Memory B cell (primary cell): Measurements from ENCODE around the gene RAB34.
"Not testable (repeated sequence)": the region's sequence is repeated elsewhere in the genome, so short reads cannot be mapped to it uniquely, and the experiment has no call there.

Source experiments
- ATAC-seq: fragments of 150-1000 bp; cut with Tn5 transposase; 2 replicates; pipeline ENCODE4 v1.10.0; 2021; ENCODE audit warnings: low read depth, mild to moderate bottlenecking, moderate library complexity
- DNase-seq, 2 donors: peaks; one replicate each; pipeline ENCODE4 v3.0.0; 2022; ENCODE audit warnings: low spot score in 2 of 2
- H3K27ac Mint-ChIP-seq: one replicate; pipeline ENCODE4 v1.8.0; 2022; ENCODE audit warnings: mild to moderate bottlenecking, moderate library complexity, mixed read lengths
- H3K27me3 Mint-ChIP-seq: one replicate; pipeline ENCODE4 v1.8.0; 2022; ENCODE audit warnings: mixed read lengths
- H3K36me3 Mint-ChIP-seq: one replicate; pipeline ENCODE4 v1.8.0; 2022; ENCODE audit warnings: mild to moderate bottlenecking, mixed read lengths
- H3K4me1 Mint-ChIP-seq: one replicate; pipeline ENCODE4 v1.8.0; 2022; ENCODE audit warnings: mixed read lengths
- H3K4me3 Mint-ChIP-seq: one replicate; pipeline ENCODE4 v1.8.0; 2022; ENCODE audit warnings: mild to moderate bottlenecking, moderate library complexity, mixed read lengths
- H3K9me3 Mint-ChIP-seq: one replicate; pipeline ENCODE4 v1.8.0; 2022; ENCODE audit warnings: mixed read lengths

The RAB34 gene

DNA sequence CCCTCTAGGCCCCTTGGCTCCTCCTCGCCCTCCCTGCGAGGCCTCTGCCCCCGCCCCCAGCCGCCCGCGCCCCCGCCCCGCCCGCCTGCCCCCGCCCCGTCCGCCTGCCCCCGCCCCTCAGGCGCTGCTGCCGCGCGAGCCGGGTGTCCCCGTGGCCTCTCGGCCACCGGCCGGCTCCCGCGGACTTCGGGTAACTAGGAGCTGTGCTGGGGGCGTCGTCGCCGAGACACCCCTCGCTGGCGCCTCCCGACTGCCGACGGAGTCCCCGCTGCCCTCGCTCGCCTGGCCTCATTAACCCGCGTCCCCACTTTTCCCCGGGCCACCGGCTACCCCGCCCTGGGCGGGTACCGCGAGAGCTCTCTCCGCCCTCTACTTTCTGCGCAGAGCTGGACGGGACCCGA, 8.6 kb upstream of the RAB34 start, which contains the start of gene TLCD1:
TSS of gene TLCD1 (minus strand) at position 8 of the 401 bp plus-strand sequence. CDS start 136 bp downstream, outside the sequence.
- Mint-ChIP-seq H3K27ac (peak within 1 kb of the TSS; percentile 98), H3K9me3 (no peaks in the 10 kb centered on the region), H3K36me3 (peaks cover 18% of the 10 kb centered on the region), H3K27me3 (no peaks in the 10 kb centered on the region), H3K4me3 (peak within 1 kb of the TSS; percentile 90), H3K4me1 (peaks cover 45% of the 10 kb centered on the region)
- peak; percentile 23 for ATAC-seq
- peak; percentile 74 to 82 for DNase-seq

DNA sequence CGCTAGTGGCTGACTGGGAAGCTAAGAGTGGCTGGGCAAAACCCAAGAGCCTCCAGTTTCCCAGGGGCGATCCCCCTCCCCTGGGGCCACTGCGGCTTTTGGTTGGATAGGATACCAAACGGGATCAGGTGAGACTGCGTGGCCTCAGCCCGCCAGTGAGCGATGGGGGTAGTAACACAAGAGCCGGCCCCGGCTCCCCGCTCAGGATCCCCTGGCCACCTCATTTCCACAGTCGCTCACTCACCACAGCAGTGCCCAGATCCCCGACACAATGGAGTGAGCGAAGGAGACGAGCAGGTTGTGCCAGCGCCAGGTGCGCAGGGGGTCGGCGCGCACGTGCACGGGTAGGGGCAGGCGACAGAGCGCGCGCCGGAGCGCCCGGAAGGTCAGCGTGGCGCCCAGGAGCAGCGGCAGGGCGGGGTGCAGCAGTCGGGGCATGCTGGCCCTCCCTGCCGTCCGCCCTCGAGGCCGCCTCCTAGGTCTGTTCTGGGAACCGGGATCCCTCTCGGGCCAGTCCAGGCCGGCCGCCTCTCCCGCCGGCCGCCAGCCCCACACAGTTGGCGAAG, 8.1 kb upstream of the RAB34 start:
- peak in 1 of 2 donors; percentile 62 for DNase-seq
- H3K4me1 Mint-ChIP-seq: peaks cover 46% of the 10 kb centered on the region

DNA sequence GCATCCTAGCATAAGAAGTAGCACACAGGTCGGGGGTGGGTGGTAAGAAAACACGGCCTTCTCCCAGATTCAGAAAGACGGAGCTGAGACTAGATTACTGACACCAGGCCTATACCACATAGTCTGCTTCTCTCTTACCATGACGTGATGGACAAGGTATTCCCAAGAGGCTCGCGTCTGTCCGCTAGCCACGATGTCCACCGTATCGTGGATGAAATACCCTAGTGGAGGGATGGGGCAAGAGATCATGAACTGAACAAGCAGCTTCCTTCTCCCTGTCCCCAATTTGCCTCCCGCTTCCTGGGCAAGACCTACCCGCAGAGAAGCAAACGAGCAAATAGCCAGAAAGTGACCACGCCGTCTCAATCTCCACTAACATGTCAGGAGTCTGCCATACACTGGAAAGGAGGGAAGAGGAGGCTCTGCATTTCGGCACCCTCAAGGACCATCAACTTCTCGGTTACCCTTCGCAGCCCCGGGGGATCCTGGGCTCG, 7.5 kb upstream of the RAB34 start:
- DNase-seq (peak in 1 of 2 donors; percentile 53), ATAC-seq (no peak)
- H3K9me3 Mint-ChIP-seq: no peaks in the 10 kb centered on the region
- peak overlapping the region; percentile 89 for H3K4me3 Mint-ChIP-seq
- peaks cover 46% of the 10 kb centered on the region for H3K4me1 Mint-ChIP-seq
- H3K27me3 Mint-ChIP-seq: no peaks in the 10 kb centered on the region
- H3K36me3 Mint-ChIP-seq: peaks cover 24% of the 10 kb centered on the region
- peak overlapping the region; percentile 84 for H3K27ac Mint-ChIP-seq

More for the DNA sequence above, 8.1 kb upstream of the RAB34 start:
- no peaks in the 10 kb centered on the region for H3K9me3 Mint-ChIP-seq
- H3K27ac Mint-ChIP-seq: peak overlapping the region; percentile 84
- H3K4me3 Mint-ChIP-seq: peak overlapping the region; percentile 89
- no peak for ATAC-seq
- peaks cover 21% of the 10 kb centered on the region for H3K36me3 Mint-ChIP-seq
- H3K27me3 Mint-ChIP-seq: no peaks in the 10 kb centered on the region

DNA sequence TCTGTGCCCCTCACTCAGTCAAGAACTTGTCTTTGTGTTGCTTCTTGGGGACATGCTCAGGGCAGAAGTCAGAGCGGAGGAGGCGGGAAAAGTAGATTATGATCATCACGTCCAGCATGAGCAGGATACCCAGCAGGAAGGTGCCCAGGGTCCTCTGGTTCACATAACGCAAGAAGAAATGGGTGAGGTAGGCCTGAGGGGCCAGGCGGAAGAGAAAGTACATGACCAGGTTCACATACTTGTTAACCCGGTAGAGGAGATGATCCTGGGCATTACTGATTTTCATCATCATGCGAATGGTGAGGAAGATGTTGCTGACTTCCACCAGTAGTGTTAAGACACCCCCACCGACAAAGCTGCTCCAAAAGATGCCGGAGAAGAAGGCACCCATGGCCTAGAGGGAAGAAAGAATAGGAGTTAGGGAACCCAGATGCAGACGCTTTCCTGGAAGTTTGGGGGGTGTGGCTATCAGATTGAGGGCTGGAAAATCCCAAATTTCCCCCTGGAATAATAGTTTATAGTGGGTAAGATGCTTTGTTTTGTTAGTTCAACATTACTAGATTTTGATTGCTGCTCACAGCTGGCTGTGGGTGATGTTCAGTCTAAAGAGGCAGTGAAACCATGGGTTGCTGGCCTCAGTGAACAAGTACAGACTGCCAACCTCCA, 7.0 kb upstream of the RAB34 start:
- H3K4me3 Mint-ChIP-seq: peak overlapping the region; percentile 89
- no peaks in the 10 kb centered on the region for H3K27me3 Mint-ChIP-seq
- no peak for DNase-seq
- H3K36me3 Mint-ChIP-seq: peaks cover 27% of the 10 kb centered on the region
- H3K4me1 Mint-ChIP-seq: peaks cover 46% of the 10 kb centered on the region
- H3K9me3 Mint-ChIP-seq: no peaks in the 10 kb centered on the region
- H3K27ac Mint-ChIP-seq: peak overlapping the region; percentile 84
- ATAC-seq: no peak

DNA sequence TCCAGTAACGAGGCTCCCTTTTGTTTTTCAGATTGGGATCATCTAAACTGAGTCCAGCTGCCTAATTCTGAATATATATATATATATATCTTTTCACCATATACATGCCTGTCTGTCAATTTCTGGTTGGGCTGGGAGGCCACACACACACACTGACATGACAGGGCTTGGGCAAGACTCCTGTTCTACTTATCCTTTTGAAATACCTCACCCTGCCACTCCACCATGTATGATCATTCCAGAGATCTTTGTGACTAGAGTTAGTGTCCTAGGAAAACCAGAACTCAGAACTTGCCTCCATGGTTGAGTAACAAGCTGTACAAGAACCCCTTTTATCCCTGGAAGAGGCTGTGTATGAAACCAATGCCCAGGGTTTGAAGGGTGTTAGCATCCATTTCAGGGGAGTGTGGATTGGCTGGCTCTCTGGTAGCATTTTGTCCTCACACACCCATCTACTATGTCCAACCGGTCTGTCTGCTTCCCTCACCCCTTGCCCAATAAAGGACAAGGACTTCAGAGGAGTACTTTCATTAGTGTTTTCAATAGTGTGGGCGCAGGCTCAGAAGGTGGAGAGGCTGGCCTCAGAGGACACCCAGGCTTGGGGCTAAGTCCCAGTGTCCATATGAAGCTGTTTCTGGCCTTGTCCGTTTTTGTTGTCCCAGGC, 6.3 kb upstream of the RAB34 start:
- Mint-ChIP-seq H3K36me3 (peaks cover 27% of the 10 kb centered on the region), H3K27ac (peak overlapping the region; percentile 84), H3K4me1 (peaks cover 46% of the 10 kb centered on the region)
- ATAC-seq, H3K4me3 Mint-ChIP-seq, H3K9me3 Mint-ChIP-seq, H3K27me3 Mint-ChIP-seq, DNase-seq: not testable (repeated sequence)

DNA sequence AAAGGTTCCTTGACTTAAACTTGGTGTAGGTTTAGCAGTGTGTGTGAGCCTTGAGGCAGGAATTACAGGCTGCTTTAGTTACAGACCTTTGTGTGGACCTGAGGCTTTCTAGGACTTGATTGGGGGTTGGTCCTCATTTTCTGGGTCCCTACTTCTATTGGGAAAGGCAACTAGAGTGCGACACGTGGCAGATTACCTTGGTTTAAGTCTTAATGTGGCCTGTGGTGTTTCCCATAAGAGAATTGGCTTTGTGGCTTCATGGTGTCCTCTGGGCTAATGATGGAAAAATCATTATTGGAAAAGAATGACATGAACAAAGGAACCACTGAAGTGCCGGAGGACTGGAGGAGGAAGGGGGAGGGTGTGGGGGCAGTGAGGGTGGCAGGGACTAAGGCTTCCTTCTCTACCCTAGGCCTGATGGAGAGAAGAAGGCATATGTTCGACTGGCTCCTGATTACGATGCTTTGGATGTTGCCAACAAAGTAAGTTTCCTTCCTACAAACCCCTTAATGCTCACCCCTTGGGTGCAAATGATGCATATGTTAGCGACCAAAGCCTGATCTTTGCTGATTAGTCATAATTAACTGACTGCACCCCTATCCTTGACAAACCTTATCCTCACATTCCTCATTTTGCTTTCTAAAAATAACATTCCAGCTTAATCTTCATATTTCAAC, 5.6 kb upstream of the RAB34 start:
- Mint-ChIP-seq H3K27ac (peak overlapping the region; percentile 84), H3K27me3 (no peaks in the 10 kb centered on the region), H3K36me3 (peaks cover 27% of the 10 kb centered on the region), H3K4me1 (peaks cover 49% of the 10 kb centered on the region), H3K9me3 (no peaks in the 10 kb centered on the region), H3K4me3 (no peak overlapping the region)
- no peak for ATAC-seq
- DNase-seq: no peak

DNA sequence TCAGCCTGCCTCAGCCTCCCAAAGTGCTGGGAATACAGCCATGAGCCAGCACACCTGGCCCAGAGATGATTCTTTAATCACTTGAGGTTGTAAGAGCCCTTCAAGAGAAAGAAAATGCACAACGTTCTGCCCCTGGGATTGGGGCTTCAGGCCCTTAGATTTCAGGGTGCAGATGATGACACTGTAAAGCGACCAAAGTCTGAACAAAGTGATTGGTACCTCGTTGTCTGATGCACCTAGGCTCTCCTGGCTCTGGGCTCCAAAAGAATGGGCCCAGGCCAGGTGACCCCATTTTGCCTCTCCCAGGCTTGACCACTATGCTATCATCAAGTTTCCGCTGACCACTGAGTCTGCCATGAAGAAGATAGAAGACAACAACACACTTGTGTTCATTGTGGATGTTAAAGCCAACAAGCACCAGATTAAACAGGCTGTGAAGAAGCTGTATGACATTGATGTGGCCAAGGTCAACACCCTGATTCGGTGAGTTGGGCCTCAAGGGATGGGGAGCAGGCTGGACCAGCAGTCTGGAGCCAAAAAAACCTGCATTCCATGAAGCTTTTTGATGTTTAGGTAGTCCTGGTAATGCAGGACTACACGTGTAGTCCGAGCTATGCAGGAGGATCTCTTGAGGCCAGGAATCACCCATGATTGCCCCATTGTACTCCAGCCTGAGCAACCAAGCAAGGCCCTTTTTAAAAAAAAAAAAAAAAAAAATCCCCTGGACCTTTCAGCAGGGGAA, 4.9 kb upstream of the RAB34 start:
- peak overlapping the region; percentile 24 for H3K4me3 Mint-ChIP-seq
- H3K9me3 Mint-ChIP-seq: no peaks in the 10 kb centered on the region
- peak overlapping the region; percentile 24 for H3K27ac Mint-ChIP-seq
- DNase-seq (no peak), ATAC-seq (no peak)
- peaks cover 27% of the 10 kb centered on the region for H3K36me3 Mint-ChIP-seq
- peaks cover 53% of the 10 kb centered on the region for H3K4me1 Mint-ChIP-seq
- H3K27me3 Mint-ChIP-seq: no peaks in the 10 kb centered on the region

DNA sequence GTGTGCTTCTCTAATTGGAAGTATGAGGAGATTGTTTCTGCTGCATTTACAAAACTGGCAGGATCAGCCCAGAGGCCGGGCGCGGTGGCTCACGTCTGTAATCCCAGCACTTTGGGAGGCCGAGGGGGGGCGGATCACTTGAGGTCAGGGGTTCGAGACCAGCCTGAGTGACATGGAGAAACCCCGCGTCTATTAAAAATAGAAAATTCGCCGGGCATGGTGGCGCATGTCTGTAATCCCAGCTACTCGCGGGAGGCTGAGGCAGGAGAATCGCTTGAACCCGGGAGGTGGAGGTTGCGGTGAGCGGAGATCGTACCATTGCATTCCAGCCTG, 3.3 kb upstream of the RAB34 start:
- not testable (repeated sequence) for H3K27me3 Mint-ChIP-seq, ATAC-seq, DNase-seq, H3K9me3 Mint-ChIP-seq
- Mint-ChIP-seq H3K27ac (peak overlapping the region; percentile 99), H3K4me1 (peaks cover 49% of the 10 kb centered on the region), H3K36me3 (peaks cover 27% of the 10 kb centered on the region), H3K4me3 (peak overlapping the region; percentile 99)

DNA sequence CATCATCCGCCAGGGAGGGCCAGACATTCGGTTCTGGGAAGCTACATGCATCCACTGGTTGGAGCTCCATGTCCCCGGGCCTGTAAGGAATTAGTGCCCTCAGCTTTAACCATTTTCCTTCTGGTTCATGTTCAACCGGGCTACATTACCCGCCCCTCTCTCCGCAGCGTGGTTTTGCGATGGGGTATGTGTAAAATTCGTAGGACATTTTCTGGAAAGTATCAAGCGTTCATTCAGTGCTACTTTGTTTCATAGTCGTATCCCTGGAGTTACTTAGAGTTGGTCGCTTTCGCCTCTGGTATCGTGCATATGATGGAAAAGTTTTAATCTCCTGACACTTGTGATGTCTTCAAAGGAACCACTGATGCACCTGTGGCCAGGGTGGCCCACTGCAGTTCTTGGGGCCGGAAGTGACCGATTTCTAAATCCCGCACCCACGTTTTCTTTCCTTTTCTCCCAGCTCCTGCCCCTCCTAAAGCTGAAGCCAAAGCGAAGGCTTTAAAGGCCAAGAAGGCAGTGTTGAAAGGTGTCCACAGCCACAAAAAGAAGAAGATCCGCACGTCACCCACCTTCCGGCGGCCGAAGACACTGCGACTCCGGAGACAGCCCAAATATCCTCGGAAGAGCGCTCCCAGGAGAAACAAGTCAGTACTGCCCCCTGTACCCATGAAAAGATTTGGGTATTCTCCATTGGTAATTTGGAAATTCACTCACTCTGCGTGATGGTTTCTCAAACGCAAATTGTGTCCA, 2.8 kb upstream of the RAB34 start:
- Mint-ChIP-seq H3K4me3 (peak overlapping the region; percentile 99), H3K4me1 (peaks cover 45% of the 10 kb centered on the region), H3K9me3 (no peaks in the 10 kb centered on the region), H3K27me3 (peaks cover 2% of the 10 kb centered on the region), H3K27ac (peak overlapping the region; percentile 99), H3K36me3 (peaks cover 27% of the 10 kb centered on the region)
- ATAC-seq (no peak), DNase-seq (no peak)

DNA sequence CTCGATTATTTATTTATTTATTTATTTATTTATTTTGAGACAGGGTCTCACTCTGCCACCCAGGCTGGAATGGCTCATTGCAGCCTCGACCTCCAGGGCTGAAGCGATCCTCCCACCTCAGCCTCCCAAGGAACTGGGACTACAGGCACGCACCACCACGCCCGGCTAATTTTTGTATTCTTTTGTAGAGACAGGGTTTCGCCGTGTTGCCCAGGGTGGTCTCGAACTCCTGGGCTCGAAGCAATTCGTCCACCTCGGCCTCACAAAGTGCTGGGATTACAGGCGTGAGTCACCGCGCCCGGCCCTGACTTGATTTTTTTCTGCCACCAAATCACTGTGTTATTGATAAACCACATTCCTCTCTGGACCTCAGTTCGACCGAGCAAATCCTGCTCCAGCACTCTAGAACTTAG, 1.4 kb upstream of the RAB34 start:
- H3K4me1 Mint-ChIP-seq: peaks cover 32% of the 10 kb centered on the region
- no peak for DNase-seq
- no peaks in the 10 kb centered on the region for H3K9me3 Mint-ChIP-seq
- H3K4me3 Mint-ChIP-seq: peak overlapping the region; percentile 99
- peaks cover 18% of the 10 kb centered on the region for H3K36me3 Mint-ChIP-seq
- ATAC-seq: no peak
- H3K27me3 Mint-ChIP-seq: peaks cover 2% of the 10 kb centered on the region
- H3K27ac Mint-ChIP-seq: peak overlapping the region; percentile 99

DNA sequence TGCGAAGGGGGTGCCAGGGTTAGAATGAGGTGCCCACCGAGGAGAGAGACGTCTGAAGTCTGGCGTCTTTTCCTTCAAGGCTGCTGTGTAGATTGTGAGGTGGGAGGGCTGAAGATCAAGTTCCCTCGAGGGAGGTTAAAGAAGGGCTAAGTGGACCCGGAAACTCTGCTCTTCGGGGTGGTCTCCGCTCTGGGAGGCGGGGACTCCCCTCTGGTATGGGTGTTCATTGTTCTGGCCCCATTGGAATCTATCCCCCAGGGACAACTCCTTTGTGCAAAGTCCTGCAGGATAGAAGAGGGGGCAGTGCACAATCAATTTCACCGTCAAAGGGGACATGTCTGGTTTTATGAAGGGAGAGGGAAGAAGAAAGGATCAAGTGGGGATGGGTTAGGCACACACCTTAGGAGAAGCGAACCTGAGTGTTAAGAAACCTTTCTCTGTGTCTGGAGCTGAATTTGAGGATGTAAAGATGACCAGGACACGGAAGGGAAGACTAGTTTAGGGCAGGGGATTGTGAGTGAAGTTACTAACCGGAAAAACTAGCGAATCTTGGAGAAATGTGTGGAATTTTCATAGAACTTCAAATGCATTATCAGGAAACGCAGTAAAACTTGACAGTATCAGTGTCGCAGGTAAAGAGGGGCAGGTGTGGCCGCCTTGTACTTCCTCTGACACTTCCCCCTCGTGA, 809 bp upstream of the RAB34 start:
- Mint-ChIP-seq H3K36me3 (peaks cover 13% of the 10 kb centered on the region), H3K9me3 (no peaks in the 10 kb centered on the region), H3K27ac (peak overlapping the region; percentile 93), H3K4me1 (peaks cover 30% of the 10 kb centered on the region), H3K4me3 (peak overlapping the region; percentile 83), H3K27me3 (peaks cover 2% of the 10 kb centered on the region)
- no peak for DNase-seq
- no peak for ATAC-seq

DNA sequence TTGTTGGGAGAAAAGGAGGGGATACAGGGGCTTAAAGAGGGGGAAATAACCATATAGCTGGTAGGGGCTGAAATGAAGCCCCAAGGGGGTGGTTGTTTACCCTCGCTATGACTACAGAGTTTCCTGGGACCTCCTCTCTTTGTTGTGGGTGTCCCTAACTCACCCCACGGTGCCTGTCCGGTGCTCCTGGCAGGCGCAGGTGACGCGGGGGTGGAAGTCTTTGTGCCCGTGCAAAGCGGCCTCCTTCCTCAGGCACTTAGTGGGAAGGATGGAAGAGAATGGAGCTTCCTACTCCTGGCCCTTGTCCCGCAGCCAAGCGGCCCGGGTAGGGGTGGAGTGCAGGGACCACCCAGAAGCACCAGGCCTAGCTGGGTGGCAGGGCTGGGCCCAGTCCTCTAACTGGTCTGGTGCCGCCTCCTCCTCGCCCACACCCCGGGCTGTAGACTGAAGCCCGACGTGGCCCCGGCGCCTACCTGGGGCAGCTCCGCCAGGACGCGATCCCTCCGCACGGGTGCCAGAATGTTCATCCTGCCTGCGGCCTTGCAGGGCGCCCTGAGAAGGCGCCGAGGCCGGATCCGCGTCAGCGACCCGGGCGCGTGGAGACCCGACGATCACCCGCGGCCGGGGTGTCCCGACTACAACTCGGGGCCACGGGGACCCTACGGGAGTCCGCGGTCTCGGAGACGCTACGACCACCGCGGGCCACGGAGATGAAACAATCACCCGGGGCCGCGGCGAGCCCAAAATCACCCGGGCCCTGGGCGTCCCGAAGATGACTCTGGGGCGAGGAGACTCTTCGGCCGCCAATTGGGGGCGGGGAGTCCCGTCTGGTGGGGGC, 709 bp downstream of the RAB34 start:
- peaks cover 2% of the 10 kb centered on the region for H3K27me3 Mint-ChIP-seq
- DNase-seq (no peak), ATAC-seq (no peak)
- no peak overlapping the region for H3K27ac Mint-ChIP-seq
- peaks cover 11% of the 10 kb centered on the region for H3K36me3 Mint-ChIP-seq
- H3K4me1 Mint-ChIP-seq: peaks cover 27% of the 10 kb centered on the region
- H3K4me3 Mint-ChIP-seq: peak overlapping the region; percentile 68
- no peaks in the 10 kb centered on the region for H3K9me3 Mint-ChIP-seq
